Loucy (cell line): ENCODE results near the gene TNFRSF11A.

Source experiments
- H2AFZ ChIP-seq: fragments of 200-600 bp; sonication (generic); 2 replicates; pipeline ENCODE4 v1.6.0; 2016; ENCODE audit warnings: antibody characterized with exemption, mild to moderate bottlenecking, low read length, moderate library complexity
- H3F3A ChIP-seq: fragments of 200-600 bp; 2 replicates; pipeline ENCODE4 v1.6.0; 2016; ENCODE audit warnings: antibody characterized with exemption, low read depth, mild to moderate bottlenecking
- H3K27me3 ChIP-seq: fragments of 200-600 bp; sonication (generic); 2 replicates; pipeline ENCODE4 v1.6.1; 2014; ENCODE audit warnings: low read length, mild to moderate bottlenecking; ENCODE audit not compliant: insufficient read depth, poor library complexity, severe bottlenecking
- H3K36me3 ChIP-seq: fragments of 200-600 bp; sonication (generic); 2 replicates; pipeline ENCODE4 v1.6.1; 2016; ENCODE audit warnings: low read length; ENCODE audit not compliant: insufficient read depth
- H3K4me1 ChIP-seq: fragments of 200-600 bp; sonication (generic); 2 replicates; pipeline ENCODE4 v1.5.1; 2014; ENCODE audit warnings: low read length, mild to moderate bottlenecking; ENCODE audit not compliant: insufficient read depth, poor library complexity, severe bottlenecking
- H3K4me2 ChIP-seq: fragments of 200-600 bp; sonication (generic); 2 replicates; pipeline ENCODE4 v1.6.0; 2014; ENCODE audit warnings: antibody characterized with exemption, low read length, low read depth, mild to moderate bottlenecking; ENCODE audit not compliant: poor library complexity, severe bottlenecking
- H3K4me3 ChIP-seq: fragments of 200-600 bp; sonication (generic); 2 replicates; pipeline ENCODE4 v1.5.1; 2014; ENCODE audit warnings: low read length, mild to moderate bottlenecking, mixed read lengths; ENCODE audit not compliant: poor library complexity, severe bottlenecking
- H3K79me2 ChIP-seq: fragments of 200-600 bp; sonication (generic); 2 replicates; pipeline ENCODE4 v1.6.1; 2014; ENCODE audit warnings: low read length; ENCODE audit not compliant: insufficient read depth
- H3K9ac ChIP-seq: fragments of 200-600 bp; sonication (generic); 2 replicates; pipeline ENCODE4 v1.6.0; 2014; ENCODE audit warnings: mild to moderate bottlenecking, low read depth, low read length, moderate library complexity; ENCODE audit not compliant: poor library complexity, severe bottlenecking
- H3K9me2 ChIP-seq: fragments of 200-600 bp; sonication (generic); replicated peaks from 2 replicates; pipeline ENCODE4 v1.6.1; 2016; ENCODE audit warnings: low read depth, low read length, mixed read lengths
- H3K9me3 ChIP-seq: fragments of 200-600 bp; sonication (generic); 2 replicates; pipeline ENCODE4 v1.6.1; 2014; ENCODE audit warnings: mild to moderate bottlenecking, antibody characterized with exemption, low read length, low read depth; ENCODE audit not compliant: insufficient read depth
- H4K20me1 ChIP-seq: fragments of 200-600 bp; sonication (generic); 2 replicates; pipeline ENCODE4 v1.6.0; 2014; ENCODE audit warnings: antibody characterized with exemption, low read length, mild to moderate bottlenecking; ENCODE audit not compliant: insufficient read depth, poor library complexity, severe bottlenecking
- CTCF ChIP-seq: fragments of 200-600 bp; sonication (generic); conservative IDR thresholded peaks from 2 replicates; pipeline ENCODE4 v1.5.1; 2014; ENCODE audit warnings: mild to moderate bottlenecking, antibody characterized with exemption, low read length
- EZH2phosphoT487 ChIP-seq: fragments of 200-600 bp; IDR thresholded peaks from 2 replicates; pipeline ENCODE4 v1.6.1; 2018; ENCODE audit warnings: antibody characterized with exemption, mild to moderate bottlenecking, moderate library complexity, borderline replicate concordance

TNFRSF11A gene

GRCh38 chr18:62324181-62324828 is 805 bp upstream of the TNFRSF11A start:
- H3K36me3 ChIP-seq, result no peaks in the 10 kb centered on the region
- H3K9me3 ChIP-seq, result no peaks in the 10 kb centered on the region
- H2AFZ ChIP-seq, result no peak overlapping the region
- H3K4me1 ChIP-seq, result peaks cover 21% of the 10 kb centered on the region
- no peaks in the 10 kb centered on the region for H3K27me3 ChIP-seq
- H3K9ac ChIP-seq, result no peak overlapping the region
- no peaks in the 10 kb centered on the region for H4K20me1 ChIP-seq
- H3K79me2 ChIP-seq, result no peaks in the 10 kb centered on the region
- TF ChIP-seq EZH2phosphoT487, result no peak
- TF ChIP-seq CTCF, result no peak
- H3K4me2 ChIP-seq, result no peak overlapping the region
- H3K4me3 ChIP-seq, result no peak overlapping the region
- no peaks in the 10 kb centered on the region for H3F3A ChIP-seq
- H3K9me2 ChIP-seq, result no peaks in the 10 kb centered on the region

GRCh38 chr18:62325806-62326645 is 916 bp downstream of the TNFRSF11A start:
- peaks cover 33% of the 10 kb centered on the region for H3K4me1 ChIP-seq
- H3K4me3 ChIP-seq, result no peak overlapping the region
- no peak for TF ChIP-seq EZH2phosphoT487
- TF ChIP-seq CTCF, result no peak

GRCh38 chr18:62326646-62327348 is 1.7 kb downstream of the TNFRSF11A start:
- TF ChIP-seq CTCF (no peak), EZH2phosphoT487 (no peak)
- Histone ChIP-seq H3K4me3 (no peak overlapping the region), H3K9me3 (no peaks in the 10 kb centered on the region), H4K20me1 (no peaks in the 10 kb centered on the region), H3K9me2 (no peaks in the 10 kb centered on the region), H3K27me3 (no peaks in the 10 kb centered on the region), H3K36me3 (no peaks in the 10 kb centered on the region), H3K9ac (no peak overlapping the region), H2AFZ (no peak overlapping the region), H3F3A (no peaks in the 10 kb centered on the region), H3K4me2 (no peak overlapping the region), H3K4me1 (peaks cover 39% of the 10 kb centered on the region), H3K79me2 (no peaks in the 10 kb centered on the region)

More at GRCh38 chr18:62325806-62326645, 916 bp downstream of the TNFRSF11A start:
- no peaks in the 10 kb centered on the region for H3K79me2 ChIP-seq
- H3K36me3 ChIP-seq, result no peaks in the 10 kb centered on the region
- no peaks in the 10 kb centered on the region for H3K9me3 ChIP-seq
- no peak overlapping the region for H3K4me2 ChIP-seq
- no peak overlapping the region for H2AFZ ChIP-seq
- H4K20me1 ChIP-seq, result no peaks in the 10 kb centered on the region
- no peaks in the 10 kb centered on the region for H3K9me2 ChIP-seq
- no peak overlapping the region for H3K9ac ChIP-seq
- H3F3A ChIP-seq, result no peaks in the 10 kb centered on the region
- H3K27me3 ChIP-seq, result no peaks in the 10 kb centered on the region
